Cortex of kidney (tissue), 1 donor: ENCODE measurements around the gene CDC14B.
"Not testable (repeated sequence)": the region's sequence is repeated elsewhere in the genome, so short reads cannot be mapped to it uniquely, and the experiment has no call there.

Experiments
- DNase-seq: peaks from one replicate; lab custom pipeline; 2025; lab: John Stamatoyannopoulos, UW

CDC14B gene

DNA sequence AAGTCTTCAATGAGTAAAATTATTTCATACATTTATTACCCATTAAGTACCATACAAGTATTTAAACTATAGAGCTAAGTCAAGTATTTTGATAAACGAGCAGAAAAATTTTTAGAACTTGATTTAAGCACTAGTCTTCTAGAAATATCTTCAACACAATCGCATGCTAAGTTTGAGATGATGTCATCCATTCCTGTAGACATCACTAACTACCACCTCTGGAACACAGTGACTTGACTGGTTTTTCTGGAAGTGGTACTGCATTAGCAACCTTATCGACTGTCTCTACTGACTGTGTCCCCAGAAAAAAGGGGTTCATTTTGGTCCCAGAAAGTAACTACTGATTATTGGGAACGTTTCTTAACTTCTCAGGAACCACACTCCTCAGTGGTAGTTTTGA is 69.0 kb downstream of the CDC14B start:
- DNase-seq = no peak

DNA sequence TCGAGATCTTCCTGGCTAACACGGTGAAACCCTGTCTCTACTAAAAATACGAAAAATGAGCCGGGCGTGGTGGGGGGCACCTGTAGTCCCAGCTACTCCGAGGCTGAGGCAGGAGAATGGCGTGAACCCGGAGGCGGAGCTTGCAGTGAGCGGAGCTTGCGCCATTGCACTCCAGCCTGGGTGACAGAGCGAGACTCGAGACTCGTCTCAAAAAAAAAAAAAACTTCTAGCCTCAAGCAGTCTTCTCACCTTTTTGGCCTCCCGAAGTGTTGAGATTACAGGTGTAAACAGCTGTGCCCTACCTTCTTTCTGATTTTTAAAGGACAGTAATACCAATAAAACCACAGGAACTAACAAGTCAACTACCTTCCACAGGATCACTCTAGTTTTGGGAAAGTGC is 76.5 kb downstream of the CDC14B start:
- DNase-seq = not testable (repeated sequence)

DNA sequence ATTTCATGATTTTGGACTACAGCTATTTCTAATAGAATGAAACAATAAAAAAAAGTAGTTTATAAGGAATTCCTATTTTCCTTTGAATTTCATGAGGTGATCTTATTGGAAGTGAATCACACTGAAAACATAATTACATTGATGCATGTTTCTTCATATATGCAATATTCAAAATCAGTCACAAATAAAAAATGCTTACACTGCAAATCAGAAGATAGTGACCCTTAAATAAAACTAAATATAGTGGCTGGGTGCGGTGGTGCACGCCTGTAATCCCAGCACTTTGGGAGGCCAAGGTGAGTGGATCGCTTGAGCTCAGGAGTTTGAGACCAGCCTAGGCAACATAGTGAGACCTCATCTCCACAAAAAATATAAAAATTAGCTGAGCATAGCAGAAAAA is 79.5 kb downstream of the CDC14B start:
- DNase-seq = no peak

DNA sequence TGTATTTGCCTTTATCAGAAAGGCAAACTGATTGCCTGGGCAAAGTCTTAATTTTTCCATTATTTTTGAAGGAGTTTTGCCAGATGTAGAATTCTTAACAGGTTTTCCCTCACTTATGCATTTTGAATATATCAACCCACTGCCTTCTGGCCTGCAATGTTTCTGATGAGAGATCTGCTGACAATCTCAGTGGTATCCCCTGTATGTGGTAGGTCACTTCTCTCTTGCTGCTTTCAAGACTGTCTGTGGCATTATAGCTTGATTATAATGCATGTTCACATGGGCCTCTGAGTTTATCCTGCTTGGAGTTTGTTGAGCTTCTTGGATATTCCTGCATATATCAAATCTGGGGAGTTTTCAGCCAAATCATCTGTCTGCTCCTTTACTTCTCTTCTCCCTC is 87.5 kb downstream of the CDC14B start:
- no peak for DNase-seq

DNA sequence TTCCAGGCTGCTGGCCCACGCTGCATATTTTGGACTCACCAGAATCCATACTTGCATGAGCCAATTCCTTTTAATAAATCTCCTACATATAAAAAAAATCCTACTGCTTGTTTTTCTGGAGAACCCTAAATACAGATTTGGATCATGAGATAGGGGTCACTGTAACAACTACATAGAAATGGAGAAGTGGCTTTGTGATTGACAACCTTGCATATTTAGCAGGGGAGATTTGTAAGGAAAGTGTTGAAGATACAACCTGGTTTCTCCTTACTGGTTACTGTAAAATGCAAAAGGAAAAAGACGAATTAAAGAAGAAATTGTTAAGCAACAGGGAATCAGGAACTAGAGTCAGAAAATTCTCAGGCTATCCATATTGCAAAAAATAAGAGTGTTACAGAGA is 94.9 kb downstream of the CDC14B start:
- no peak for DNase-seq

DNA sequence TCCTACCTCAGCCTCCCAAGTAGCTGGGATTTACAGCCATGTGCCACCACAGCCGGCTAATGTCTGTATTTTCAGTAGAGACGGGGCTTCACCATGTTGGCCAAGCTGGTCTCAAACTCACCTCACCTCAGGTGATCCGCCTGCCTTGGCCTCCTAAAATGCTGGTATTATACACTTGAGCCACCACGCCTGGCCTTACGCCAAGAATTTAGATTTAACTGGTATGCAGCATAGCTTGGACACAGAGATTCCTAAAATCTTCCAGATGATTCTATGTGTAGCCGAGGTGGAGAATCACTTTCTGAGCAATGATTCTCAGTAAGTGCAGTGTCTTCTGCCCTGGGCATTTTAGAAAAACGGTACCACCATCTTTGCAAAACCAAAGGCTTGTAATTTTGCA is 95.6 kb downstream of the CDC14B start:
- no peak for DNase-seq

DNA sequence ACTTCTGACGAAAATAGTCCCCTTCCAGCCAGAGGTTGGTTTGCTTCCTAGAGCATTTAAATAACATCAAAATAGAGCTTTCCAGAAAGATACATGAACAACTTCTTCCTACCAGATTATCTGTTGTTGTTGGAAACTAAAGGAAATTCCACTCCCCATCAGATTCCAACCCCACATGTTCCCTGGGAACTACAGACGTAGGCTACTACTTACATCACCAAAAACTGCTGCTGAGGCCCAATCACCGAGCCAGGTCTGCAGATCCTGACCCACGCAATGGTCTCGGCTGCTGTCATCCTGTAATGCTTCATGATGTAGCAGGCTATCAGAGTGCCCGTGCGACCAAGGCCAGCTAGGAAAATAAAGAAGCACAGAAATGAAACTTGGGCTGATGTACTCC is 96.3 kb downstream of the CDC14B start:
- no peak for DNase-seq

DNA sequence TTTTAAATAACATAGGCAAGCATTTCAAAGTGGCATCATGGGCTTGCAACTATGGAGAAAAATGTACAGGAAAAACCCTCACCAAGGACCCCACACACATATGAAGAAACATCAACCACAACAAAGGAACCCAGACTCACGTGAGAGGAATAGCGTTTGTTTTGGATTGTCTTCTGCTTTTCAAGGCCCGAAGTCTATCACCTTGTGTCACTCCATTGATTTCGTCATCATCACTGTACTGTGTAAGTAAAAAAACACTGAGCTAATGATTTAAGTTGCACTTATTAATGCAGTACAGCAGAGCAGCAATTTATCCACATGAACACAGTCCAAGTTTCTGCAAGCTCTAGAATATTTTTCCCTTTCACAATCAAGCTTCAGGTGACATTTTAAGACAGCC is 97.3 kb downstream of the CDC14B start:
- no peak for DNase-seq

DNA sequence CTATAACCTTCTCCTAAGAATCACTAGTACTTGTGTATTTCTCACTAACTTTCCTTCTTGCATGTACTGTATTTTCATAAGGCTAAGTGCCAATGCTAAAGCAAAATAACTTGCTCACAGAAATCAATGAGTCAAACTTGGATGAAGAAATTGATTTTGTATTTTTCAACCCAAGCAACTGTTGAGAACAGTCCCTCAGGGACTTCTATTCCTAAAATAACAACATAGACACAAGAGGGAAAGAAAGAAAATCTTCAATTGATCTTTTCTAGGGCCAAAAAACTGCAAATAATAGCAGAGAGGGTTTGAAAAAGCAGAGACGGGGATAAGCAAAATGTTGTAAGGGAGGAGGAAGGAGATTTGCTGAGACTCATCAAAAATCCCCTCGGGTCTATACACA is 99.9 kb downstream of the CDC14B start:
- no peak for DNase-seq

DNA sequence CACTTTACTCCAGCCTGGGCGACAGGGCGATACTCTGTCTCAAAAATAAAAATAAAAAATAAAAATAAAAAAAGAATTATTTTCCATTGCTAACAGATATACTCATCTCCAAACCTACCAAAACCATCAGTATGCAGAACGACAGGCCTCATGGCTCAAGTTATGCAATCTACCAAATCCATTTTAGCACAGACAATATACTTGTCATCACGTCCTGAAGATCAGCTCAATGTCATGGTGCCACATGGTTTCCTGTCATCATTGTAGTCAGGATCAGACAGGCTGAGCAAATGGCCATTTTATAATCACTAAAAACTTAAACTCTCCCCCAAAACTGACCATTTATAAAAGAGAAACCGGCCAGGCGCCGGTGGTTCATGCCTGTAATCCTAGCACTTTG is 100.5 kb downstream of the CDC14B start:
- no peak for DNase-seq

DNA sequence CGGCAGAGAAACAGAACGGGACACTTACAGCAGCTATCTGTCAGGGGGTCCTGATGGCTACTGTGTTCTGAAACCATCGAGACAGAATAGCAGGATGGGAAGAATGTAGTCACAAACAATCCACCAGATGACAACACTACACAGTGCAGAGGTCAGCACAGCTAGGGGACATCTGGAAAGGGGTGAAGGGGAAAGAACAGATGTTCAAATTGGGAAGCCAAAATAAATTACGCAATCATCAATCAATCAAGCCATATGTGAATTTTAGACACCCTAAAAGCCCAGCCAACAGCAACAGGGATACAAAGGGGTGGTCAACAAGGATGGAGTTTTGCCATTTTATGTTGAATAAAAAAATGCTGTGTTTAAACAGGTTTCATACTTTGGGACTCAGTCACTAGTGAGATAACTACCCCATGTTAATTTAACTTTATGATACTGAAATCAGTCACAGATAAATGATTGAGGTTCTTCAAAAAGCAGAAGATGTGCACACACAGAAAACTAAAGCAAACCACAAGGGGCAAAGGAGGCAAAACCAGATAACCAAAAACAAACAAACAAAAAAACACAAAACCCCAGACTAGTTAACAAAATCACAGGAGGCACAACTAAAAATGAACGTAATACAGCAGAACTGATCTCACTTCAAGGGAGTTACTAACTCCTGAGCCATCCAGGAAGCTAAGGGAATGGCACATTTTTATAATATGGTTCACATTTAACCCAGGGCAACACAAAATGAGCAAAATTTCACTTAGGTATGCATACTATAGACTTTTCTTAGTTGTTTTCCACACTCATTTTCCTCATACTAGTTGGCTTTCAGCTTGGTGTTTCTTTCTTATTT is 103.8 kb downstream of the CDC14B start:
- no peak for DNase-seq

DNA sequence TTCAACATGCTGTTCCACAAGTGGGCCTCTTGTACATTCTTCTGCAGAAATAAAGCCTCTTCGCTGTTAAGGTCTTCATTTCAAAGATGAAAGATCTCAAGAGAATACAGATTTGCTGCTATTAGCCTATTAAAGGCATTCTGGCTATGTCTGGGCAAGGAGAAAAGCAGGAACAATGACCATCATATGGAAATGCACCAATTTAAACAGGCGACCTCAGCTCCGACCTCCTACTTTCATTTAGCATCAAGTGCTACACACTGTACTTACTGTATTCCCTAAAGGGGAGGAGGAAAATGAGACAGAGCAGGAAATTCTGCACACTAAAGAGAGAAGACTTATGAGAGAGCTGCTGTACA is 104.9 kb downstream of the CDC14B start:
- no peak for DNase-seq

DNA sequence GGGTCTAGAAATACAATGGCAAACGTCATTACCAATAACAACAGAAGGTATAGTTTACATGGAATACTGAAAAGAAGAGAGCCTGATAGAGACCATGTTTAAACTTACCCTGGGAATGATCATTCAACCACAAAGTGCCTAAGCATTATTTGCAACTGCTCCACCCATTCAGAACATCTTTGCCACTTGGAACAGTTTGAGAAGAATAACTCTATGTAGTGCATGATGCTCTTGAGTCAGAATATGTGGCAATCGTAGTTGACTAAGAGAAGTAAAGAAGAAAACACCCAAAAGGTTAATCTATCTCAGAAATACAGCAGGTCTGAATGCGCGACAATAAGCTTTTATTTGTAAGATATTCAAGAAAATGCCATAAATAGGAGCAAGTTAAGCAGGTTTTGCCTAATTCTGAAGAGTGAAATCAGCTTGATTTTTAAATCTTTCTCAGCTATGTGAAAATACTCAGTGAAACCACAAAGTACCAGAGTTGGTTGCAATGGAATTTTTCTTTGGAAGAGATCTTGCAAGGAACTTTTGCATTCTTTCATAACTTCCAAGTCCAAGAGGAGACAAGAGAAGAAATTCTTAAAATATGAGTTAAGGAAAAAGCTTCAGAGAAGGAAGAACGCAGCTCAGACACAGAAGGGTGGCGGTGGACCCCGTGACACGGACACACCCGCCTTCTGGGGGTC is 105.4 kb downstream of the CDC14B start:
- no peak for DNase-seq

DNA sequence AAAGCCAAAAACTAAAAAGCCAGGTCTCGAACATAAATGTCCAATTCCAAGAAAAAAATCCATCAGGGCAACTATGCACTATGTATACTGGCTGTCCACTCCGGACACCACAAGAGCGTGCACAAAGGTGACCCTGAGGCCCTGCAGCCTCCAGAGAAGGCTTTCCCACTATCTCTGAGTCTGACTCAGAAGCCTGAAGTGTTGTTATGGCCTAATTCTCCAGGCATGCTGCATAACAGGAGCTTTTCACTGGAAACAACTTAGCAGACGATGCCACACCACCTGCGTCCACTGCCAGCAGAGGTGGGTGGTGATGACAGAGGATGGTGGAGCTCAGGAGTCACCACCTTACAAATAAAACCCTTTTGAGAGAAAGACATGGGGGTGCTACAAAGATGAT is 106.0 kb downstream of the CDC14B start:
- DNase-seq = no peak

DNA sequence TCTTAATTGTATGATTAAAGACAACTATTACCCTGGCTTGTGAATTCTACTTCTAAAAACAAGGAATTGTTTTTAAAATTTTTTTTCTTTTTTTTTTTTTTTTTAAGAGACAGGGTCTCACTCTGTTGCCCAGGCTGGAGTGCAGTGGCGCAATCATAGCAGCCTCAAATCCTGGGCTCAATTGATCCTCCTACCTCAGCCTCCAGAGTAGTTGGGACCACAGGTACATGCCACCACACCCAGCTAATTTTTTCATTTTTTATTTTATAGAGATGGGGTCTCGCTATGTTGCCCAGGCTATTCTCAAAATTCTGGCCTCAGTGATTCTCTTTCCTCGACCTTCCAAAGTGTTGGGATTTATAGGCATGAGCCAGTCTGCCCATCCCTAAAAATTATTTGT is 107.4 kb downstream of the CDC14B start:
- DNase-seq = no peak

DNA sequence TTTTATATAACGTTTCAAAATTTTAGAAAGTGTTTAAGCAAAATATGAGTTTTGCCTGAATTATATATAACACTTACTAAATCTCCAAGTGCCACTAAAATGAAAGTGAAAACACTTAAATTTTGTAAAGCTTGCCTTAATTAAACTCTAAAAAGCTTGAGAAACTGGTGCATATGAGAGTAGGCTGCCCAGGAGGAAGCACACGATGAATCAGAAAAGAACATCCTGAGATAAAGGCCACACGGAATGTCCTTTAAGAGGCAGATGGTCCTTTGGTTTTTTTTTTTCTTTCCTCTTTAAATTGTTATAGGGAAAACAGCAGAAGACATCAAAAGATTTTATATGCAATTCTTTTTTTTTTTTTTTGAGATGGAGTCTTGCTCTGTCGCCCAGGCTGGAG is 109.4 kb downstream of the CDC14B start:
- no peak for DNase-seq

DNA sequence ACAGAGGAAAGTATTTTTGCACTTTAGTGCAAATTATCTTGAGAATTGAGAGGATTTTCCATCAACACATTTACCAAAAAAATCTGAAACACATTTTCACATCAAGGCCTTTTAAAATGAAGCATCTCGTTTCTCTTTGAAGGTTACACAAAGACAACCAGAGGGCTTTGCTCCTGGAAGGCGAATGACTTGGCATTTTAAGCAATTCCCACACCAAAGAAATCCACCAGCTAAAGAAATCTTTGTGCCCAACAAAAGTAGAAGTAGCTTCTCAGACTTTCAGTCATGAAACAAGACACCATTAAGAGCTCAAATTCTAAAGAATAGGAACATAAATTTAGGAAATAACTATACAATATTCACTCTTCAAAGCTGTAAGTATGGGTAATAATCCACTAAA is 109.8 kb downstream of the CDC14B start:
- DNase-seq = no peak

DNA sequence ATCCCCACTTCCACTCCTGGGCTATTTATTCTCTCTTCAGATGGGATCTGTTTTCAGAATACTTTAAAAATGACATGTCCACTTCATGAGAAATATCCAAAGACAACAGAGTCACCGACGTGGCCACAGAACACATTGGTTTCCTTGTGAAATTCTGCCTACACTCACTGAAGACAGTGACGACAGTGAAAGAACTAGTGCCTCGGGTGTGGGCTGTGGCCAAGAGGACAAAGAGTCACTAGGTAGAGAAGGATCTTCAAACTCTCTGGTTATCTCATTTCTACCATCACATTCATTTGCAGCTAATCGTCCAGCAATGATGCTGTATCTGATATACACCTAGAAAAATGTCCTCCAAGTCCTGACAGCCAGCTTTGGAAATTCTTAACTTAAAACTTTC is 110.6 kb downstream of the CDC14B start:
- DNase-seq = no peak

DNA sequence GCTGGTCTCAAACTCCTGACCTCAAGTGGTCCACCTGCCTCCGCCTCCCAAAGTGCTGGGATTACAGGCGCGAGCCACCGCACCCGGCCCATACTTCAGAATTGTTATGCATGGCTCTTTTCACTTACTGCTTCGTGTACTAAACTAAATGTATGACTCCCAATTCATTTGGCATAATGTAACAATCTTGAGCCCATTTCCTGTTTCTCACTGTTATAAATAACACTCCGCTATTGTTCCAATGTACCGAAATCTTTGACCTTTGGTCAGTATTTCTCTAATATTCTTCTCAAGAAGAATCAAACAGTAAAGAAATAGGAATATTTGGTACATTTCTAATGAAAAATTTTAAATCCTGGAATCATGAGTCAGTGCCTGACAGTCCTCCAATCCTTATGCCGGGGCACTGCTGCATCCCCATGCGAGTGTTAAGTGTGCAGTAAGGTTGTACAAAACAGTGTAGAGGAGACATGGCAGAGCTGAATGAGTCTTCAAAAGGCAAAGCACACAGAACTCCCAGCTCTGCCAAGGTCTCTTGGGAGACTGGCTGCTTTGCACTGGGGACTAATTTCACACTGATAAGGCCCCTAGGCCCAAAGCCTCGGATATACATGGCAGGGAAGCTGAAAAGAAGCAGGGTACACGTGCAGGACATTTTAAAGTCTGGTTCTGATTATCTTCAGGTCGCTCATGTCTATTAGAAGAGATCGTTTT is 111.3 kb downstream of the CDC14B start:
- DNase-seq = no peak

DNA sequence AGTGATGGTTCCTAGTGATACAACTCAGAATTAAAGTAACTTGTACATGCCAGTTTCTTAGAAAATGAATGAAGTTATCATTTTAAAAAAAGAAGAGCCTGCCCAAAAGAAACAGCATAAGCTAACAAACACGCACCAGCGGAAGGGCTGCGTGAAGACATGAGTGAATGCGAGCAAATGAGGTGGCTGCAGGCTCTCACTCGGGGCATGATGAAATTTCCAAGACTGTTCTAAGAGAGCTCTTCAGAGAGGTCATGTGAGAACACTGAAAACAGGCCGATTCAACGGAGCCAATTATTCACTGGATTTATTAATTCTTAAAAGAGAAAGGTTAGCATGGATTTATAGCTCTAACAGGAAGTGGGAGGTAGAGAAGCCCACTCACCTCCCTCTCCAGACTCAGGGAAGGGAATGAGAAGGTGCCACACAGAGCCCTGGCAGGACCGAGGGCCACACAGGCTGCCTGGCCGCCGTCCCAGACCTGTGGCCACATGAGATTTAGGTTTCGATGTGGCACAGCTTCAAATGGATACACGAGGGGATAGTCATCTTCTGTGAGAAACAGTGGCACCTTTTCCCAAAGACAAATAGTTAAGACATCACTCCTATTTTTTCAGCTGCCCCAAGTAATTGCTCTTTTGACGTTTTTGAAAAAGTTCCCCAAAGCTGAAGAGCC is 114.2 kb downstream of the CDC14B start:
- DNase-seq = no peak

DNA sequence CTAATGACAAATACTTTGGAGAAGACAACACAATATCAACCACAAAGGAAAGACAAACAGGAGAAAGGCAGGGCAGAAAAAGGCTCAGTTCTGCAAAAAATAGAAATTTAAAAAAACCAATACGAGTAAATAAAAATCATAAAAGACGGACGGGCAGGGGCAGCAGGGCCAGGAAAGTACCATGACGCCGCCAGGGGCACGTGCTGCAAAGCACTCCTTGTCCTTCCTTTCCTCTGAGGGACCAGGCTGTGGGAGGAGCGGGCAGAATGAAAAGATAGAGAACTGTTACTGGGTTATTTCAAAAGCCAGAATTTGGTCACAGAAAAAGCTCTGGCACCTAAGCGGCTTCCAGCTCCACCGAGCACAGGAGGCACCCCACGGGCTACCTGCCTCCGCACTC is 115.7 kb downstream of the CDC14B start:
- DNase-seq = no peak

DNA sequence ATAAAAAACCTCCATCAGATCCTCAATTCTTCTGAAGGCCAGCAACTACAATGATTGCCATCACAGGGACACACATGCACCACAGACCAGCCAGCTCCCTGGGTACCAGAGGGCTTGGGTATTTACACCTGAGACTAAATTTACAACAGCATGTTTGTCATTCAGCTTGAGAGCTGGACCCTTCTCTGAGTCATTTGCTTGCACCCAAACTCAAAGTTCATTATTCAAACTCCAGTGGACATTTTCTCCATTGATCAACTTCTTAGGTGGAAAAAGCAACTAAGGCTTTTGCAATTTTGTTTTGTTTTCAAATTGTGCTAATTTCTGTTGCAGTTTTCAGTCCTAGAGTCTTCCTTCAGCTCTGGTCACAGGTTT is 116.3 kb downstream of the CDC14B start:
- DNase-seq = not testable (repeated sequence)
